B cell (primary cell): ENCODE measurements around the gene ST6GALNAC1. TPM values are rescaled to one million over a fixed set of nuclear protein-coding genes. Genes with fewer than 3 reads are reported as not detected.

Experiments used
- ATAC-seq: fragments of 200-7000 bp; cut with Tn5 transposase; one replicate; pipeline ENCODE4 v1.10.0; 2021; ENCODE audit warnings: low read depth, mild to moderate bottlenecking, moderate number of reproducible peaks, moderate library complexity
- CTCF ChIA-PET: fragments of 350-600 bp; sonication (Branson Sonifier 250); formaldehyde crosslinking; loops from one replicate; lab custom pipeline; 2021; ENCODE audit warnings: antibody characterized with exemption, inconsistent platforms; lab: Charles Lee
- POLR2A ChIA-PET: fragments of 350-600 bp; sonication (Branson Sonifier 250); formaldehyde crosslinking; loops from one replicate; lab custom pipeline; 2021; ENCODE audit warnings: antibody characterized with exemption; lab: Charles Lee
- DNase-seq: peaks from one replicate; pipeline ENCODE4 v3.0.0; 2013
- H2AFZ ChIP-seq: 2 replicates; pipeline ENCODE4 v1.6.1; 2012; ENCODE audit warnings: mild to moderate bottlenecking, low read depth, low read length; ENCODE audit not compliant: insufficient read depth, poor library complexity, severe bottlenecking
- H3K27ac ChIP-seq, 2 donors: 1 replicate in 1 of 2; 2 replicates in 1 of 2; pipeline ENCODE4 v1.5.1; 2012 to 2013; ENCODE audit warnings: low read length in 2 of 2, mild to moderate bottlenecking in 2 of 2, moderate library complexity in 1 of 2
- H3K27me3 ChIP-seq, 4 experiments: fragments of 200-600 bp in 1 of 4; sonication (generic) in 1 of 4; replicated peaks in 1 of 4; 1 replicate in 2 of 4; 2 replicates in 2 of 4; pipeline versions ENCODE4 v1.6.1 to v1.7.0; 2013 to 2016; ENCODE audit warnings: low read length in 3 of 4, mild to moderate bottlenecking in 2 of 4, mixed read lengths in 1 of 4, moderate library complexity in 1 of 4; ENCODE audit not compliant: insufficient read depth in 4 of 4, control insufficient read depth in 3 of 4; ENCODE audit errors: control extremely low read depth in 1 of 4
- H3K36me3 ChIP-seq, 2 experiments: replicated peaks in 1 of 2; 1 replicate in 1 of 2; 2 replicates in 1 of 2; pipeline versions ENCODE4 v1.6.1 to v1.7.1; 2013; ENCODE audit warnings: low read length in 1 of 2; ENCODE audit not compliant: insufficient read depth in 2 of 2, control insufficient read depth in 1 of 2; ENCODE audit errors: control extremely low read depth in 1 of 2, extremely low read depth in 1 of 2
- H3K4me1 ChIP-seq, 2 donors: fragments of 200-600 bp in 1 of 2; sonication (generic) in 1 of 2; 1 replicate in 1 of 2; 2 replicates in 1 of 2; pipeline versions ENCODE4 v1.5.1 to v1.6.1; 2013 to 2017; ENCODE audit warnings: low read length in 2 of 2; ENCODE audit not compliant: control insufficient read depth in 2 of 2, insufficient read depth in 2 of 2
- H3K4me2 ChIP-seq: replicated peaks from 2 replicates; pipeline ENCODE3; 2012; ENCODE audit warnings: mild to moderate bottlenecking, low read depth, low read length; ENCODE audit not compliant: poor library complexity, severe bottlenecking
- H3K4me3 ChIP-seq, 5 experiments: fragments of 200-600 bp in 1 of 5; sonication (generic) in 1 of 5; 1 replicate in 3 of 5; 2 replicates in 2 of 5; pipeline versions ENCODE4 v1.5.1 to v1.7.0; 2011 to 2016; ENCODE audit warnings: low read length in 4 of 5, mild to moderate bottlenecking in 4 of 5, low read depth in 2 of 5, control low read depth in 1 of 5, moderate library complexity in 1 of 5; ENCODE audit not compliant: insufficient read depth in 1 of 5; ENCODE audit errors: control extremely low read depth in 1 of 5, extremely low read depth in 1 of 5
- H3K79me2 ChIP-seq: fragments of 200-600 bp; sonication (generic); one replicate; pipeline ENCODE4 v1.6.0; 2016; ENCODE audit warnings: low read length; ENCODE audit not compliant: control insufficient read depth, insufficient read depth
- H3K9ac ChIP-seq: fragments of 200-600 bp; sonication (generic); 2 replicates; pipeline ENCODE4 v1.6.1; 2017; ENCODE audit warnings: mild to moderate bottlenecking, low read length, moderate library complexity
- H3K9me3 ChIP-seq, 3 donors: one replicate each; pipeline versions ENCODE4 v1.6.1 to v1.7.1; 2013; ENCODE audit warnings: low read length in 2 of 3; ENCODE audit not compliant: control insufficient read depth in 2 of 3, insufficient read depth in 1 of 3; ENCODE audit errors: control extremely low read depth in 1 of 3
- H4K20me1 ChIP-seq: 2 replicates; pipeline ENCODE4 v1.6.0; 2012; ENCODE audit warnings: mild to moderate bottlenecking, low read length; ENCODE audit not compliant: insufficient read depth, control insufficient read depth, poor library complexity, severe bottlenecking
- H3K27ac Mint-ChIP-seq: one replicate; pipeline ENCODE4 v1.8.0; 2021; ENCODE audit warnings: mixed read lengths
- H3K27me3 Mint-ChIP-seq: one replicate; pipeline ENCODE4 v1.8.0; 2021; ENCODE audit warnings: mixed read lengths
- H3K4me1 Mint-ChIP-seq: one replicate; pipeline ENCODE4 v1.8.0; 2021; ENCODE audit warnings: mixed read lengths
- H3K4me3 Mint-ChIP-seq: one replicate; pipeline ENCODE4 v1.8.0; 2021; ENCODE audit warnings: mixed read lengths
- H3K9me3 Mint-ChIP-seq: one replicate; pipeline ENCODE4 v1.8.0; 2022; ENCODE audit warnings: mixed read lengths; ENCODE audit not compliant: insufficient read depth
- CTCF ChIP-seq: fragments of 200-600 bp; IDR thresholded peaks from one replicate; pipeline ENCODE4 v1.8.0; 2022; ENCODE audit warnings: antibody characterized with exemption, mild to moderate bottlenecking
- EZH2 ChIP-seq: IDR thresholded peaks from 2 replicates; pipeline ENCODE4 v1.6.1; 2012; ENCODE audit warnings: borderline replicate concordance, low read depth, mild to moderate bottlenecking, moderate library complexity, low read length; ENCODE audit not compliant: insufficient read depth, poor library complexity, severe bottlenecking
- WGBS: methylation state at CpG from one replicate; pipeline ENCODE4 v1.1.5; 2013; ENCODE audit warnings: missing lambda C conversion rate; ENCODE audit not compliant: insufficient coverage; 5-methylcytosine and 5-hydroxymethylcytosine counted together
- intact Hi-C: fragments of 100-400 bp; cut with micrococcal nuclease; formaldehyde crosslinking; loops from one replicate; pipeline ENCODE4 v1.10.0; 2022
- polyA plus RNA-seq: library from polyadenylated mRNA; depleted of rRNA; stranded (reverse); fragments of >200 nt; gene quantifications from 2 replicates; pipeline ENCODE4 v1.2.3, GENCODE V29; 2012
- total RNA-seq, 2 donors: library from RNA; stranded (reverse); fragments of 120-200 nt in 1 of 2; gene quantifications; 1 replicate in 1 of 2; 2 replicates in 1 of 2; pipeline versions ENCODE4 v1.2.3 to v1.2.4, GENCODE V29; 2013 to 2022

The ST6GALNAC1 gene
- total and polyA plus RNA-seq, 2 donors (not counting 1 experiment from before 2014, with no cell fraction given), result not detected

- Mint-ChIP-seq H3K4me3 (no peak overlapping the region), H3K4me1 (peaks cover 22% of the 10 kb centered on the region), H3K27ac (no peak overlapping the region), H3K27me3 (no peaks in the 10 kb centered on the region), H3K9me3 (no peaks in the 10 kb centered on the region)
- H3K36me3 ChIP-seq, result no peaks in the 10 kb centered on the region
- intact Hi-C loops, result no loop called here
- ChIA-PET POLR2A (interaction anchor here (0.6 kb wide), 1 partner anchor 429 kb away, joined by 7 read pairs; no protein-coding TSS in a partner anchor), CTCF (no interaction called here)
- DNase-seq (no peak), ATAC-seq (no peak)
- no peak overlapping the region for H3K9ac ChIP-seq
- H3K9me3 ChIP-seq, result peaks cover 0 to 12% (median 0%) of the 10 kb centered on the region in 3 donors
- H3K4me3 ChIP-seq, result no peak overlapping the region
- 100% methylated on average over 4 of the region's 6 CpGs for WGBS
- no peak for TF ChIP-seq EZH2
- TF ChIP-seq CTCF, result no peak
- H3K4me1 ChIP-seq, result peaks cover 10 to 17% of the 10 kb centered on the region in 2 donors
- H3K4me2 ChIP-seq, result no peak overlapping the region
- no peak overlapping the region for H2AFZ ChIP-seq
- H3K27me3 ChIP-seq, result peaks cover 0 to 3% (median 0%) of the 10 kb centered on the region in 4 experiments
- no peaks in the 10 kb centered on the region for H3K79me2 ChIP-seq
- H4K20me1 ChIP-seq, result no peaks in the 10 kb centered on the region
- no peak overlapping the region for H3K27ac ChIP-seq
These were observed 32.1 kb upstream of the ST6GALNAC1 start for GRCh38 chr17:76675648-76676047.

GRCh38 chr17:76674600-76674999 is 31.0 kb upstream of the ST6GALNAC1 start:
- Mint-ChIP-seq H3K4me3 (no peak overlapping the region), H3K27ac (no peak overlapping the region), H3K27me3 (no peaks in the 10 kb centered on the region), H3K9me3 (no peaks in the 10 kb centered on the region), H3K4me1 (peaks cover 25% of the 10 kb centered on the region)
- peaks cover 10 to 18% of the 10 kb centered on the region in 2 donors for H3K4me1 ChIP-seq
- no peak overlapping the region for H3K27ac ChIP-seq
- TF ChIP-seq EZH2 (no peak), CTCF (no peak)
- H2AFZ ChIP-seq, result no peak overlapping the region
- ATAC-seq (no peak), DNase-seq (no peak)
- WGBS, result 98% methylated on average over 5 of the region's 5 CpGs
- no peak overlapping the region for H3K4me2 ChIP-seq
- no peak overlapping the region for H3K4me3 ChIP-seq
- no peaks in the 10 kb centered on the region for H4K20me1 ChIP-seq
- POLR2A ChIA-PET, result interaction anchor here (0.6 kb wide), 1 partner anchor 465 kb away, joined by 3 read pairs; no protein-coding TSS in a partner anchor
- CTCF ChIA-PET, result interaction anchor here (0.7 kb wide), 1 partner anchor 1652 kb away, joined by 6 read pairs; no protein-coding TSS in a partner anchor
- no peaks in the 10 kb centered on the region for H3K79me2 ChIP-seq
- intact Hi-C loops, result loop anchor here (5.0 kb wide), 1 partner anchor 147 kb away; no protein-coding TSS in a partner anchor
- H3K27me3 ChIP-seq, result peaks cover 0 to 3% (median 0%) of the 10 kb centered on the region in 4 experiments
- peaks cover 0 to 12% (median 0%) of the 10 kb centered on the region in 3 donors for H3K9me3 ChIP-seq
- no peaks in the 10 kb centered on the region for H3K36me3 ChIP-seq
- no peak overlapping the region for H3K9ac ChIP-seq
